IPS-15b (cell line): Measurements from ENCODE around the gene TNS3.
A peak's percentile ranks its signal among the peaks of the same experiment; 100 is the strongest.
"Not testable (repeated sequence)": the region's sequence is repeated elsewhere in the genome, so short reads cannot be mapped to it uniquely, and the experiment has no call there.

ENCODE experiments used
- H3K27me3 ChIP-seq: one replicate; pipeline ENCODE4 v1.6.1; 2013; ENCODE audit warnings: low read length; ENCODE audit not compliant: control insufficient read depth, insufficient read depth
- H3K36me3 ChIP-seq: one replicate; pipeline ENCODE4 v1.6.1; 2013; ENCODE audit warnings: low read length; ENCODE audit not compliant: control insufficient read depth, insufficient read depth
- H3K4me1 ChIP-seq: one replicate; pipeline ENCODE4 v1.6.1; 2013; ENCODE audit warnings: mild to moderate bottlenecking, low read length; ENCODE audit not compliant: control insufficient read depth, insufficient read depth
- H3K4me3 ChIP-seq: one replicate; pipeline ENCODE4 v1.5.1; 2013; ENCODE audit warnings: low read depth, low read length
- H3K9ac ChIP-seq: one replicate; pipeline ENCODE4 v1.6.1; 2013; ENCODE audit warnings: low read depth, mild to moderate bottlenecking, low read length
- H3K9me3 ChIP-seq: one replicate; pipeline ENCODE4 v1.6.1; 2013; ENCODE audit warnings: mild to moderate bottlenecking, low read length; ENCODE audit not compliant: control insufficient read depth, insufficient read depth

The TNS3 gene

DNA sequence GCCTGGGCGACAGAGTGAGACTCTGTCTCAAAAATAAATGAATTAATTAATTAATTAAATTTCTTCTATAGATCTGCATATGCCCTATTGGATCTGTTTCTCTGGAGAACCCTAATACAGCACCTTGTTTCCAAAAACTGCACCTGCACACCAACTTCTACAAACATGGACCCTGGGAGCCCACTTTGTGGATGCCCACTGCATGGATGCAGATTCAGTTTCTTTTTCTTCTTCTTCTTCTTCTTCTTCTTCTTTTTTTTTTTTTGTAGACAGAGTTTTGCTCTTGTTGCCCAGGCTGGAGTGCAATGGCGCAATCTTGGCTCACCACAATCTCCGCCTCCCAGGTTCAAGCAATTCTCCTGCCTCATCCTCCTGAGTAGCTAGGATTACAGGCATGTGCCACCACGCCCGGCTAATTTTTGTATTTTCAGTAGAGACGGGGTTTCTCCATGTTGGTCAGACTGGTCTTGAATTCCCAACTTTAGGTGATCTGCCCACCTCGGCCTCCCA, 4.3 kb upstream of the TNS3 start:
- H3K9ac ChIP-seq, H3K9me3 ChIP-seq, H3K4me3 ChIP-seq, H3K4me1 ChIP-seq, H3K36me3 ChIP-seq: not testable (repeated sequence)
- H3K27me3 ChIP-seq = peaks cover 15% of the 10 kb centered on the region

DNA sequence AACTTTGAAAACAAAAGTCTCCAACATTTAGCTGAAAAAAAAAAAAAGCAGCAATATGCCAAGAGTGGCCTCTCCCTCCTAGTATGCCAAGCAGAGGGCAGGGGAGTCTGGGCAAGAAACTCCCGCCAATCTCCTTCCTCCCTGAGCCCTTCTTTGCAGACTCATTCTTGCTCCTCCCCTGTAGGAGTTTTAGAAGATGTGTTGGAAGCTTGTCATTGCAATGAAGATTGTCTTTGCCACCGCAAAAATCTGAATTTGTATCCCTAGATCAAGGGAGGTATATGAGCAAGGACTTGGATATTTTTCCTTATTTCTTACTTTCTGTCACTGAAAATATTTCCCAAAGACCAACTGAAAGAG, 2.6 kb upstream of the TNS3 start:
- H3K9me3 ChIP-seq = no peaks in the 10 kb centered on the region
- H3K27me3 ChIP-seq = peaks cover 15% of the 10 kb centered on the region
- H3K36me3 ChIP-seq = no peaks in the 10 kb centered on the region
- H3K4me3 ChIP-seq = no peak overlapping the region
- H3K4me1 ChIP-seq = peaks cover 3% of the 10 kb centered on the region
- H3K9ac ChIP-seq = no peak overlapping the region

DNA sequence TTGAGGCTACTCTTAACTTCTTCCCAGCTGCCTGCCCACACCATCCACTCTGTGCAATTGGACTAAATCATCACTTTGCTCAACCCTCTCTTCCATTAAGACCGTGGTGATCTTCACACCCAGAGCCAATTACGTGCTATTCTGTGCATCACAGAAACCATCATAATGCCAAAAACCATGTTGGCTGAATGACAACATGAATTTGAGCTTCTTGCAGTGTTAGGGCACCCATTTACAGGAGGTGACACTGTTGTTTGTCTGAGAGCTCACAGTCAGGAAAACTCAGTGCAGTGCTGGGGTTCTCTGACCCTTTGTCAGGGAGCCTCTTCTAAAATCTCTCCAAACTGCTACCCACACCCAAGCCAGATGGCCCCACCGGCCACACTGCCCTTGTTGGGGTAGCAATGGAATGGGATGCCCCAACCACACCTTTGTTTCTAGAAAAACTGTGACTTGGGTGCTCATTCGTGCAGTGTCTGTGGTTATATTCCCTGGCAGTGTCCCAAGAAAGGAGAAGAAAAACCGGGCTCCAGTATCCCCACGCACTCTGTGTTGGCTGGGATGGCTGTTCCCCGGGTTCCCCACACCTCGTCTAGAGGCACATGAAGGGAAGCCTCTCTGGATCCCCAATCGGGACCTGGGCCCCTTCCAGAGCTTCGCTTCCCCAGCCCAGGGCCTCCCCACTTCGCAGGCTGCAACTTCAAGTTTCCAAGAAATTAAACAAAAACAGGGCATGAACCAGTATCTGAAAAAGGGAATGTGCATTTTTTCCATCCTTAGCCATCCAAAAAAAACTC, 2.0 kb upstream of the TNS3 start:
- Histone ChIP-seq H3K4me1 (peaks cover 7% of the 10 kb centered on the region), H3K4me3 (no peak overlapping the region), H3K9me3 (no peaks in the 10 kb centered on the region), H3K36me3 (peaks cover under 1% of the 10 kb centered on the region), H3K9ac (no peak overlapping the region), H3K27me3 (peaks cover 15% of the 10 kb centered on the region)

DNA sequence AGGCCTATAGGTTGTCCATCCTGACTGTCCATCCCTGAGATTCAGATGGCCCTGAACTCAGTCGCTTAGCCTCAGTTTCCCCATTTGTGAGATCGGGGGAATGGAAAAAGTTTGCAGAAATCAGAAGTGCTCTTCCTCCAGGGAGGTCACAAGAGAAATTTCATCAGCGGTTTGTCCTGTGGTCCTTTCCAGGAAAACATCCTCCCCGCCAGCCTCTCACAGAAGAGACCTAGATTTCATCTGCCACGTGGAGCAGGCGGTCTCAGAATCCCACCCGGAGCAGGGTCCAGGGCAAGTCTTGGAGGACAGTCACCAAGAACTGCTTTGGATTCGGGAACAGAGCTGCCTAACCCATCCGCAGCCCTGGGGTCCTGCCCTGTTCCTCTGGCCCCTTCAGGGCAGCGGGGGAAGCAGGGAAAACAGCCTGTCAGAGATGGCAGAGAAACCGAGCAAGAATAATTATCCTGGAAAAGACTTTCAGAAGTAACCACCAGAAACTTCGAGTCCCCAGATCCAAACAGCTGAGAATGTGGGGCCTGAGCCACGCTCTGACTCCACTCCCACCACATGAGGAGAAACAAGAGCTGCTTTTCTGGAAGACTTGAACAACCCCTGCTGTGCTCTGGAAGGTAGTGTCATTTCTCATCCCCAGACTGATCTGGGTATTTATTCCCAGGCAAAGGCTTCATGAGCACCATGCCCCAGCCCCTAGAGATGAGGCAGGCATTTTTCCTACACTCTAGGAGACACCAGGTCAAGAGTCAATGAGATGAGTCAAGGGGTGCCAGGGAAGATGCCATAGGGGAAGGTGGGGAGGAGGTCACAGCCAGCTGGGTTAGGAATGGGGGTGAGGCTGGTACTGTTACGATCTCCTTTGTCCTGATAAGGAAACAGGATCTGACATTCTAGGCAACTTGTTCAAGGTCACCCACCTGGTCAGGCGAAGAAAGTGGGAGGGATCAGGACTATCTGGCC, 1.1 kb upstream of the TNS3 start:
- H3K27me3 ChIP-seq = peaks cover 15% of the 10 kb centered on the region
- H3K4me1 ChIP-seq = peaks cover 9% of the 10 kb centered on the region
- no peak overlapping the region for H3K9ac ChIP-seq
- H3K4me3 ChIP-seq = peak overlapping the region; percentile 48
- no peaks in the 10 kb centered on the region for H3K9me3 ChIP-seq
- peaks cover 6% of the 10 kb centered on the region for H3K36me3 ChIP-seq

DNA sequence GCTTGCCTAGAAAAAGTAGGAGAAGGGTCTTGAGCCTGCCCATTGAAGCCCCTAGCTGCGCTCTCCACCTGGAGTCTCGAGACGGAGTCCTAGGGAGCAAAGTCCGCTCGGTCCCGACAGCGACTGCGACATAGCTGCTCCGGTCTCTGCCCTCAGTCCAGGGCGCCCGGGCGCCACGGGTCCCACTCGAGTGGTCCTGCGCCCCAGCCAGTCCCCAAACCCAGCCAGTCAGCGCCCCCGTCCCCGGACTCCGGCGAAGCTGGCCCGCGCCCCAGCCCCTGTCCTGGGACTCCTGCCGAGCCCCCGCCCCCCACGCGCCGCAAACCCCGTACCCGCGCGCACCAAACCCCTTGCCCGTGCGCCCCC, 490 bp downstream of the TNS3 start:
- Histone ChIP-seq H3K4me1 (peaks cover 9% of the 10 kb centered on the region), H3K4me3 (peak overlapping the region; percentile 70), H3K9ac (peak overlapping the region; percentile 61)

DNA sequence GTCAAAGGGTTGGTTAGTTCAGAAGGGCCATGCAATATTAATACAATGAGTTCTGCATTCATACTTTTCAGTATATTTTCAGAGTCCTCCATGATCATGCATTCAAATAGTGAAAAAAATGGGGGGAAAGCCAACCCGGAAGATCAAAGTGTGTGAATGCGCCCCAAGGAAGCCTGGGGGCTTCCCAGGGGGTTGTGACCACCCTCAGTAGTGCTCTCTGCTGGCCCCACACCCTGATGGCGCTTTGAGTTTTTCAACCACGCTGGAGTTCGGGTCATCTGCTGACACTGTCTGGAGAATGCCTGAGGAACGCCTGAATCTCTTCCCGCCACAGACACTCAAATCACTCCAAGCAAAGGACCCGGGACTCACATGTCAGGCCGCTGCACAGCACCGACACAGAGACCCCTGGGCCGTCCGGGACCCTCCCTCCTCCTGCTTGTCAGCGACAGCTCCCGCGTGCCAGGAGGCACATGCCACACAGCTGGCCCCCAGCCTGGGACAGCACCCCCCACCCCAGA, 1.0 kb downstream of the TNS3 start:
- Histone ChIP-seq H3K4me1 (peaks cover 12% of the 10 kb centered on the region), H3K9ac (no peak overlapping the region), H3K4me3 (peak overlapping the region; percentile 70), H3K36me3 (peaks cover 6% of the 10 kb centered on the region), H3K9me3 (no peaks in the 10 kb centered on the region), H3K27me3 (peaks cover 15% of the 10 kb centered on the region)

More for the DNA sequence above, 490 bp downstream of the TNS3 start:
- peaks cover 15% of the 10 kb centered on the region for H3K27me3 ChIP-seq
- H3K9me3 ChIP-seq = no peaks in the 10 kb centered on the region
- H3K36me3 ChIP-seq = peaks cover 6% of the 10 kb centered on the region

DNA sequence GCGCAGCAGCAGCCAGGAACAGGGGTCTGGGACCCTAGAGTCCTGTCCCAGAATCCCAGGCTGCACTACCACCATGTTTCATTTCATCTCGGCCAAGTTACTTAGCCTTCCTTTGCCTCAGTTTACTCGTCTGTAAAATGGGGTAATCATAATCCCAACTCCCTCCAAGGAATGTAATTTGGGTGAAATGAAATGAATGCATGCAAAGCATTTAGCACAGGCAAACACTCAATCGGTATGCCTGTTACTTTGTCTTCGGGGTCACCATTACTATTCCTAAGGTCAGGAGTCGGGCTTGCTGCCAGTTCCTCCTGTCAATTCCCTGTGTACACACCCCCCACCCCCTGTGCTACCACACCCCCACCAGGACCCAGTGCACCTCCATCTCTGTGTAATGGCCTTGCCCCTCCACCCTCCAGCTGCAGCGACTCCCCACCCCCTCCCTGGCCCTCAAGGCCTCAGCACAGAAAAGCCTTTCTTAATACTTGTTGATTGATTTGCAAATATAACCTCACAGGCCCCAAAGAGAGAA, 1.7 kb downstream of the TNS3 start:
- Histone ChIP-seq H3K4me3 (peak overlapping the region; percentile 70), H3K4me1 (peaks cover 12% of the 10 kb centered on the region), H3K9me3 (no peaks in the 10 kb centered on the region), H3K9ac (no peak overlapping the region), H3K27me3 (peaks cover 15% of the 10 kb centered on the region), H3K36me3 (peaks cover 6% of the 10 kb centered on the region)

DNA sequence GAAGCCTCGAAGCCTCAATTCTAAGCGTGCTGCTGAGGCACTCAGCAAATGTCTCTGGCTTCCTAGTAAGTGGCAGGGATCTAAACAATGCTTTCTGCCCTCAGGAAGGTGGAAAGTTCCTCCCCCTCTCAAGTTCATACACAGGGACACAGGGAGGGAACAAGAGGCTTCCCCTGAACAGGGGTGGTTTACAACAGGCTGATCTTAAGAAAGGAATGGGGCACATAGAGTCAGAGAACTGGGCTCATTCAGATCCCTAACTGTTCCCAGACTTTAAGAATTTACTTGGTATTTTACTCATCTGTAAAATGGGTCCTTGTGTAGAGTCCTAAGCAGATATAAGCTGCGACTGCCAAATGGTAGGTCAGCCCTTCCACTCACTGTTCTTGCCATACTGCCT, 2.5 kb downstream of the TNS3 start:
- no peaks in the 10 kb centered on the region for H3K9me3 ChIP-seq
- H3K9ac ChIP-seq = no peak overlapping the region

DNA sequence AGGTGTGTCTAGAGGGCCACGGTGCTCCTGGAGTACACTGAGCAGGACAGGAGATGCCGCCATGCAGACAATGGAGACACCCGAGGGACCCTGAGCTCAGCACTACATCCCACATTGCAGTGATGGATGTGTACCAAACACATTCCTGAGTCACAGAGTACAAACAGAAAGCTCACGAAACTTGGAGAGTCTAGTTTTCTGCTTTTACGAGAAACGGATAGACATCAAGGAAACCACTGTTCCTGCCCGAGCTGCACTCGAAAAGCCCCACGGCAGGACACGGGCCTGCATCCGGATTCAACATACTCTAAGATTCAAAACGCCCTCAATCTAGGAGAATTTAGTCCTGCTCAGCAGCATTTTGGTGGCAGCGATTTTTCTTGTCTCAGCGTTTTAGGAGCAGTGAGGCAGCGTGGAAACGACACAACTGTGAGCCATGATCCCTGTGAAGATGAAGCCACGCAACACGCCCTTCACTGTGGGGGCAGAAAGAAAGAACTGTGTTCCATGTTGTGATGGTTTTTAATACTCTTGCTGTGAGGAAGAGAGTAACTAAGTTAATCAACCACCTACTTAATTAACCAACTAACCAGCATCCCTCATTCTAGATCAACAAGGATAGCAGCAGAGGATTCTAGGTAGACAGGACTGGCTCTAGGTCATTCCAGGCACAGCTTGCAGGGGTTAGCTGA, 3.2 kb downstream of the TNS3 start:
- no peak overlapping the region for H3K4me3 ChIP-seq
- H3K9me3 ChIP-seq = no peaks in the 10 kb centered on the region
- no peak overlapping the region for H3K9ac ChIP-seq
- H3K4me1 ChIP-seq = peaks cover 22% of the 10 kb centered on the region
- H3K27me3 ChIP-seq = peaks cover 7% of the 10 kb centered on the region
- peaks cover 6% of the 10 kb centered on the region for H3K36me3 ChIP-seq

More for the DNA sequence above, 2.5 kb downstream of the TNS3 start:
- Histone ChIP-seq H3K36me3 (peaks cover 6% of the 10 kb centered on the region), H3K27me3 (peaks cover 13% of the 10 kb centered on the region), H3K4me1 (peaks cover 19% of the 10 kb centered on the region), H3K4me3 (no peak overlapping the region)

DNA sequence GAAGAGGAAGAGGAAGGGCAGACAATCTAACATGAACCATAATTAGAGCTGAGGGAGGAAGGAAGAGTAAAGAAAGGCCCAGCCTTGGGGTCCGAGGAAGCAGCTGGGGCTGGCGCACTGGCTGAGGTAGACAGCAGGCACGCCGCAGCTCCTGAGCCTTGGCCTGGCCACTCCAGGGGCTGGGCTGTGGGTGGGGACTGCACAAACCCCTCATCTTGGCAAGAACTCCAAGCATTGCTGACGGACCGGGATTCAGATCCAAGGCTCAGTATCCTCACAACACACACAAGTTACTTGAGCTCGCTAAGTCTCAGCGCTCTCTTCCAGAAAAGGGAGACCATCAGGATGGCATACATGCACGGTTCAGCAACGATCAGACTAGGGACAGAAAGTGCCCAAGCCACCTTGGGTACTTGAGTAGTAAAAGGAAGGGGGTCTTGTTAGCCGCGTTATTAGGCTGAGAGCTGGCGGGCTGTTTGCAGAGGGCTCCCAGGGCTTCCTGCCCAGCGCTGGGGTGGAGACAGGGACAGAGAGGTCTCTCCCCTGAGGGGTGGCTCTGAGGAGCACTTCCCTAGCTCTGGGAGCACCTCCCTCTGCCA, 4.5 kb downstream of the TNS3 start:
- Histone ChIP-seq H3K27me3 (no peaks in the 10 kb centered on the region), H3K36me3 (peaks cover 6% of the 10 kb centered on the region), H3K9ac (no peak overlapping the region), H3K9me3 (no peaks in the 10 kb centered on the region), H3K4me1 (peaks cover 33% of the 10 kb centered on the region), H3K4me3 (no peak overlapping the region)

DNA sequence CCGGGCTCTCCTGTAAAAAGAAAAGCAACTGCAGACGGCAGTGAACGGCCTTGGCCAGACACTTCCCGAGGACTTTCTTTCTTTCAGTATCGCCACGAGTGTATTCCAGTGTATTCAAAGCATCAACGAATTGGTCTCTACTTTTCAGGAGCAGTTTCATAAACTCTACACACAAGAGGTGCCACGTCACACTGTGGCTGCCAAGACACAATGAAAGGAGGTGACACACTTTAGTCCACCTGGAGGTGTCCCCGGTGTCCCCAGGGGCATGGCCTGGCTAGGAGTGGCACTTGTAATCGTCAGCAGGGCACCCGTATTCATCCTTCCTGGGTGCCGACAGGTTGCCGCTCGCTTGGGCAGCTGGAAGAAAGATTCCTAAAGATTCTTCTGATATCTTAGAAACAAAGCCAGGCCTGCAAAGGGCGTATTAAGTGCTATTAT, 5.0 kb downstream of the TNS3 start:
- Histone ChIP-seq H3K36me3 (peaks cover 6% of the 10 kb centered on the region), H3K4me1 (peaks cover 33% of the 10 kb centered on the region), H3K4me3 (no peak overlapping the region), H3K9me3 (no peaks in the 10 kb centered on the region), H3K27me3 (no peaks in the 10 kb centered on the region), H3K9ac (no peak overlapping the region)
